Erythroblast (primary cell): ENCODE results near the gene SEMA3B.

Experiments used
- GATA1 ChIP-seq: IDR thresholded peaks from 2 replicates; pipeline ENCODE4 v1.6.1; 2011; ENCODE audit warnings: low read depth, mild to moderate bottlenecking, control low read depth, low read length, moderate library complexity
- POLR2A ChIP-seq: IDR thresholded peaks from 2 replicates; pipeline ENCODE4 v1.6.1; 2011; ENCODE audit warnings: mild to moderate bottlenecking, low read length

- TF ChIP-seq POLR2A: no peak
- no peak for TF ChIP-seq GATA1
These were observed 47.9 kb upstream of the SEMA3B start for GRCh38 chr3:50221051-50221410.
